Pulmonary artery endothelial cell (primary cell): ENCODE results near the gene CACNA1C. TPM values are rescaled to one million over a fixed set of nuclear protein-coding genes. Genes with fewer than 3 reads are reported as not detected.

ENCODE experiments used
- DNase-seq: peaks from one replicate; pipeline ENCODE4 v3.0.0-alpha.2; 2011; ENCODE audit warnings: low read depth, low spot score
- total RNA-seq: library from RNA; depleted of rRNA; stranded (reverse); fragments of >200 nt; gene quantifications from 2 replicates; pipeline ENCODE4 v1.2.3, GENCODE V29; 2014

The CACNA1C gene
- total RNA-seq, 1 donor from 2014 or later = not detected

GRCh38 chr12:2384533-2385351 lies 332.0 kb downstream of the CACNA1C start:
- no peak for DNase-seq

DNA sequence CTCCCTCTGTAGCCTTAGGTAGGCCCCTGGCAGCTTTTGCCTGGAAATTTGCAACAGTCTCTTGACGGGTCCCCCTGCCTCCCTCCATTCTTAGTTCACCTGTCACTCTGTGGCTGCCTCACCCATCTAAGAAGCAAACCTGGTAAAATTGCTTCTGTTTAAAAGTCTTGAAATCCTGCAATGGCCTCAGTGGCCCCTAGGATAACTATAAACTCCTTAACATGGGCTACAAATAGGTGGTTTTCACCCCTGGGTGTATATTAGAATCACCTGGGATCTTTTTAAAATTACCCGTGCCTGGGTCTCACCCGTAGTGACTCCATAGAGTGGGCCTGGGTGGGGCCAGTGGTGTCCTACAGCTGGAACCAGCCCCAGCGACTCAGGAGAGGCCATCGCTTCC lies 332.7 kb downstream of the CACNA1C start:
- DNase-seq = no peak

GRCh38 chr12:2386566-2386965 lies 333.8 kb downstream of the CACNA1C start:
- no peak for DNase-seq

DNA sequence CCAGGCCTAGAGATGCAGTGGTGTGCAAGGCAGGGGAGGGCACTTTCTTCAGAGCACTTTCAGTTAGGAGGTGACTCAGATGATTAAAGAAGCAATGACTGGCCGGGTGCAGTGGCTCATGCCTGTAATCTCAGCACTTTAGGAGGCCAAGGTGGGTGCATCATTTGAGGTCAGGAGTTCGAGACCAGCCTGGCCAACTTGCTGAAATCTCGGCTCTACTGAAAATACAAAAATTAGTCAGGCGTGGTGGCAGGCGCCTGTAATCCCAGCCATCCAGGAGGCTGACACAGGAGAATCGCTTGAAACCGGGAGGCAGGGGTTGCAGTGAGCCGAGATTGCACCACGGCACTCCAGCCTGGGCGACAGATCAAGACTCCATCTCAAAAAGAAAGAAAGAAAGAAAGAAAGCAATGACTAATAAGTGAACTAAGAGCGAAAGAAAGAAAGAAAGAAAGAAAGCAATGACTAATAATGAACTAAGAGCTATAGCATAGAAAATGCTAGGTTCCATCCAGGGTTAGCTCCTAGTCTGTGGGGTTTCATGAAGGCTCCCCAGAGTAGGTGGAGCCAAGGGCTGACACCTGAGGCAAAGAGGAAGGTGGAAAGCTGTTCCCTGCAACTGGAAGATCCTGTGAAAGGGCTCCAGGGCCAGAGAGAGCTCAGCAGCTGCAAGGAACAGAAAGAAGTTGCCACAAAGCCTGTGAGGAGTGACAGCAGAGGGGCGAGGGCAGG lies 334.5 kb downstream of the CACNA1C start:
- no peak for DNase-seq

DNA sequence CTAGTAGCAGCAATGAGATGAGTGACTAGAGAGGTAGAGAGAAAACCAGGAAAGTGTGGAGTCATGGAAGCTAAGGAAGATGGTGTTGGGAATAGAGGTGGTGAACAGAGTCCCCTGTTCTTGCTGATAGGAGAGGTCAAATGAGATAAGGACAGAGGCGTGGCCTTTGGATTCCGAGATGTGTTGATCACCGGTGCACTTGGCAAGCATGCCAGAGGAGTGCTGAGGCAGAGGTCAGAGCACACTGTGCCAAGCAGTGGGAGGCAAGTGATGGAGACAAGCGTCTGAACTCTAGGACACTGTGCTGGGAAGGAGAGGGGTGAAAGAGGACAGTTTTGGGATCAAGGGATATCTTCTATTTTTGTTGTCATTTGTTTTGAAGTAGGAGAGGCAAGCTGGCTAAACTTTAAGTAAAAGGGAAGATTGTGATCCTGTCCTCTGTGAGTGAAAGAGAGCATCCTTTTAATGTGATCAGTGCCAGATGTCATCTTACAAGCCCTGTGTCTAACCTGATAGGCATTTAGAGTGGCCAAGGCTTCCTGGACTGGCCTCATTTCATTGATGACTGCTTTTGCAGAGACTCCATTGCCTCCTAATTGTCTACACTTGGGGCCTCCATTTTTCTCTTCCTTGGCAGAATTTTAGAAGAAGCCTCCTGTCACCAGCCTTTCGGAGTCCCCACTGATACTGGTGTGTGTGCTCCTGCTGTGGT lies 336.4 kb downstream of the CACNA1C start:
- DNase-seq = no peak

DNA sequence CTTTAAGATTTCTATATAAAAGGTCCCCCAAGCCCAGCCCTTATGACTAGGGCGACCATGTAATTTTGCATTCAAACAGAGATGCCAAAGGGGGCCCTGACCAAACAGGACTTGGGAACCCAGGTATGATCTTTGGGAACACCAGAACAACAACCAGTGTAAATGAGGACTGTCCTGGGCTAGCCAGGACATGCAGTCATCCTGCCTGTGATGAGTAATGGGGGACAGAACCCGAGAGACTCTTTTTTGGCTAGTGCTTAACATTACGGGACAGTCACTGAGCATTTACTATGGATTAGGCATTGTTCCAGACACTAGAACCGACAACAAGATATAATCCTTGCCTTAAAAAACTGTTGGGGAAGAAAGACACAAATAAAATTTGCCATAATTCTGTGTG lies 337.3 kb downstream of the CACNA1C start:
- no peak for DNase-seq

- no peak for DNase-seq
These were observed 338.1 kb downstream of the CACNA1C start for GRCh38 chr12:2390850-2391390.

DNA sequence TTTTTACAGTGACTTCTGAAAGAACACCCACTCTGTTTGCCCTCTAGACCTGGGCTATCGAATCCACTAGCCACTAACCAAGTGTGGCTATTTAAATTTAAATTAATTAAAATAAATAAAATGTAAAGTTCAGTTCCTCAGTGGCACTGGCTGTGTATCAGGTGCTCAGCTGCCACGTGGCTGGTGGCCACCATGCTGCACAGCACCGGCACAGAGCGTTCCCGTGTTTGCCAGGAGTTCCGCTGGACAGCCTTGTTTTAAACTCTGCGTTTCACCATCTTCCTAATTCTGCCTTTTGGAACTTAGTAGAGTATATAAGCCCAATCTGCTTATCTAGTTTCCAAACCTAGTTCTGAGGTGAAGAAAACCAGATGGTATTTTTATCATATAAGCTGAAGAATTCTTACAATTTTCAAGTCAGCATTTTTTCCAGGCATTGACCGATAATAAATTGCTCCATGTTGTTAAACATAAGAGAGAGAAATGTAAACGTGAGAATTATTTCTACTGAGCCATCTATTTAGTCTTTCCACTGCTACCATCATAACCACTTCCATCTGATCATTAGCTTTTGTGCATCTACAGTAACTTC lies 339.0 kb downstream of the CACNA1C start:
- no peak for DNase-seq

- DNase-seq = no peak
These were observed 340.2 kb downstream of the CACNA1C start for GRCh38 chr12:2393016-2393415.

DNA sequence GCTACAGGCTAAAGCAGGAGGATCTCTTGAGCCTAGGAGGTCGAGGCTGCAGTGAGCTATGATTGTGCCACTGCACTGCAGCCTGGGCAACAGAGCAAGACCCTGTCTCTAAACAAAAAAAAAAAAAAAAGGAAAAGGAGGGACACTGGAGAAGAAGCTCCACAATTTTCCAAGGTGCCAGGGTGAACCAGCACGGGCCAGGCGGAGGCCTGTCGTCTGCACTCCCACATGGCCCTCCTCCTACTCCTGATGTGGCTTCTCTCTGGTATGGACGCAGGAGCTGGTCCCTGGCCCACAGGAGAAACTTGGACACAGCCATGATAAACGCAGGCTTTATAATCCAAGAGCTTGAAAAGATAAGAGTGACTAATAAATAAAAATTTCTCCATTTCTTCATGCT lies 341.2 kb downstream of the CACNA1C start:
- DNase-seq = no peak

GRCh38 chr12:2395354-2395977 lies 342.7 kb downstream of the CACNA1C start:
- no peak for DNase-seq

GRCh38 chr12:2396448-2396871 lies 343.7 kb downstream of the CACNA1C start:
- DNase-seq = no peak

GRCh38 chr12:2397356-2398045 lies 344.7 kb downstream of the CACNA1C start:
- DNase-seq = no peak

- no peak for DNase-seq
These were observed 348.3 kb downstream of the CACNA1C start for GRCh38 chr12:2401040-2401439.

DNA sequence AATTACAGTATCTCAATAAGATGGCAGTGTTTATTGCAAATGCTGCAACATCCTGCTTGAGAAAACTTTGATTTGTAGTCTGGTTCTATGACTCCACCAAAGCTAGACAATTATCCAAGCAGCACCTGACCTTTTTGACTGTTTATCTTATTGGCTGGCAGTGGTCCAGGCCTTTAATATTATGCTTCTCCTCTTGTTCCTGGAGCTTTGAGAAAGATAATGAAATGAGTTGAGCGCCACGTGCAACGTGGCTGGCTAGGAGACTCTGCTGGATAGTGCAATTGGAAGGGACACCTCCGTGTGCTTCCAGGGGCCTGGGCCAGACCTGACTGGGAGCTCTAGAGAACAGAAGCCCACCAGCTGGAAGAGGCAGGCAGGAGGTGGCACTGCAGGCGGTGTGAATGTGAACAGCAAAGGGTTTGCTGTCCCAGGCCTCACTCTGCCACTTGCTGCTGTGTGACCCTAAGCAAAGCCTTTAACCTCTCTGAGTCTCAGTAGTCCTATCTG lies 349.3 kb downstream of the CACNA1C start:
- DNase-seq = no peak

DNA sequence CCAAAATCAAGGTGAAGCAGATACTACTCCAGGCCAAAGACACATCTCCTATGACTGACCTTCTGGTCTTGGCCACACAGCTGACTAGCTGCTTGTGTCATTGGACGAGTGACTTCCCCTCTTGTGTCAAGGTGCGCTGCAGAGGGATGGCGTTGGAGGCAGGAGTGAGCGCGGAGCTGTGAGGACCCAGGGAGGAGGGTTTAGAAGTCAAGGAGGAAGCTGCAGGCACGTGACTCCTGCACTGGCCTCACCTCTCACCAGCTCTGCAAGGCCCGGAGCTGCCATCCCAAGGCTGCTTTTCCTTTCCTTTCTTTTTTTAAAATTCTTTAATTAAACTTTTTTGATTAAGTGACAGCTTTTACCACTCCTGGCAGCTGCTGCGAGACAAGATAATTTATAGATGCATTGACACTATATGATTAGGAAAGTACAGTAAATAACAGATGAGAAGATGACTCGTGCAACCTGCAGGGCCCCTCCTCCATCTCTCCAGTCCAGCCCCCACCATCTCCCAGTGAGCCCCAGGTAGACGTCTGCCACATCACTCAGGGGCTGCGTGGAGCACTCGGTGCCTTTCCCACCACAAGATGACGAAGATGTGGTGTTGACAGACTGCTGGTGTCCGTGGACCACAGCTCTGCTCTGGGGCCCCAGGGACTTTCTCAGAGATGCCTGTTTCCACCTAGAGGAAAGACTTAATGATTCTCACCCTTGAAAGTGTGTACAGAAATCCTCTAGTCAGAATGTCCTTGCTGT lies 350.6 kb downstream of the CACNA1C start:
- no peak for DNase-seq

DNA sequence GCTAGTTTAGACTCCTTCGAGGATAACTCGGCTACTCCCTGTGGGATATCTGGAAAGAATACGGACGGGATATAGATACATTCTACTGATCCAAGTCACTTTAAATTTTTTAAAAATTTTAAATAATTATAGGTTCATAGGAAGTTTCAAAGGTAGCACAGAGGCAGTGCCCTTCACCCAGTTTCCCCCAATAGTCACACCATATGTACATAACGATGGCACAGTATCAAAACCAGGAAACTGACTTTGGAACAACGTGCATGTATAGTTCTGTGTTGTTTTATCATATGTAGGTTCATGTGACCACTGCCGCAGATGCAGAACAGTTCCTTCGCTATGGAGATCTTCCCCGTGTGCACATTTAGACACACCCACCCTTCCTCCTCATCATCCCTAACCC lies 352.3 kb downstream of the CACNA1C start:
- DNase-seq = no peak

- no peak for DNase-seq
These were observed 354.1 kb downstream of the CACNA1C start for GRCh38 chr12:2406903-2407302.

DNA sequence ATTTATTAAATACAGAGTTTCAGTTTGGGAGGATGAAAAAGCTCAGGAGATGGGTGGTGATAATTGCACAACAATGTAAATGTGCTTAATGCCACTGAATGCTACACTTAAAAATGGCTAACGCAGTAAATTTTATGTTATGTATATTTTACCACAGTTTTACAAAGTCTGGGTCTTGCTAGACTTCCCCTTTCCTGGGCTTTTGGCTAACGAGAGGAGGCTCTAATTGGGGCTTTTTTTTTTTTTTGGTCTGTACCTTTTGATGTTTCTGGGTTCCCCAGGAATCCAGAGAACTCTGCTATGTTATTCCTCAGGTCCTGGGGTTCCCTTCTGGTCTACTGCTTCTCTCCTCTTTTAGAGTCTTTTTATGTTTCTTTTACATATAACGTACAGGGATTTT lies 355.5 kb downstream of the CACNA1C start:
- no peak for DNase-seq
